BLaER1 (cell line): ENCODE data around the gene JAK1.

Experiments
- H3K27ac ChIP-seq: shearing (Covaris generic); formaldehyde crosslinking; 2 replicates; pipeline ENCODE4 v1.8.1; 2022
- H3K27me3 ChIP-seq: shearing (Covaris generic); formaldehyde crosslinking; 2 replicates; pipeline ENCODE4 v1.8.1; 2022
- H3K36me3 ChIP-seq: shearing (Covaris generic); formaldehyde crosslinking; 2 replicates; pipeline ENCODE4 v1.8.1; 2022
- H3K4me1 ChIP-seq: shearing (Covaris generic); formaldehyde crosslinking; 2 replicates; pipeline ENCODE4 v1.8.1; 2022
- H3K4me2 ChIP-seq: shearing (Covaris generic); formaldehyde crosslinking; 2 replicates; pipeline ENCODE4 v1.8.1; 2022
- H3K4me3 ChIP-seq: shearing (Covaris generic); formaldehyde crosslinking; 2 replicates; pipeline ENCODE4 v1.8.1; 2022
- H3K9ac ChIP-seq: shearing (Covaris generic); formaldehyde crosslinking; 2 replicates; pipeline ENCODE4 v1.8.1; 2022
- H3K9me3 ChIP-seq: shearing (Covaris generic); formaldehyde crosslinking; 2 replicates; pipeline ENCODE4 v1.8.1; 2022
- H4K20me1 ChIP-seq: shearing (Covaris generic); formaldehyde crosslinking; 2 replicates; pipeline ENCODE4 v1.8.1; 2022
- Cebpa-rat ChIP-seq: shearing (Covaris generic); IDR thresholded peaks from 2 replicates; pipeline ENCODE4 v1.8.1; 2022

Gene JAK1

DNA sequence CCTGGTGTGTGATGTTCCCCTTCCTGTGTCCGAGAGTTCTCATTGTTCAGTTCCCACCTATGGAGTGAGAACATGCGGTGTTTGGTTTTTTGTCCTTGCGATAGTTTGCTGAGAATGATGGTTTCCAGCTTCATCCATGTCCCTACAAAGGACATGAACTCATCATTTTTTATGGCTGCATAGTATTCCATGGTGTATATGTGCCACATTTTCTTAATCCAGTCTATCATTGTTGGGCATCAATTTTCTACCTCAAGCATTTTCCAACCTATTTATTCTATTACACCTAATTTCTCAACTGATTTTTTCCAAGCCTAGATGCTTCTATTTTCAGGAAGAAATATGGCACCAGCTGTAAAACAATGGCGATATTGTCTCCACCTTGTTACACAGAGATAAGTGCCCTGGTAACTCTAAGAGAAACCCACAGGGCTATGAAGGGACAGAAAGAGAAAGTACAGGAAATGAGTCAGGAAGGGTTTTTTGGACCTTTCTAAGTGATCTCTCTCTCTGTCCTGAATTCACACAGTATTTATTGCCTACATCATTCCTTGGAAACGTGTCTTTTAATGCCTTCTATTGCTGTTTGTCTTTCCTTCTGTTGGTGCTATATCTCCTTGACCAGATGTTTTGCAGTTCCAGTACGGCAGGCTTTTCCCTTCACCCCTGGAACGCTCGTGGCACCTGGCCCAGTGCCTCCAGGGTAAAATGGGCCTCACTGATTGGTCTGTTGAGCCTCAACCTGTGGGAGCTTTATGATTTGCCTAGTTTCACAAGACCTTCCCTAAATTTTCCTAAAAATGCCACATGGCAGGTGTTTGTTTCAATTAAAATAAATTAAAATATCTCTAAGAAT, 14.6 kb upstream of the JAK1 start:
- H3K4me1 ChIP-seq: peaks cover 20% of the 10 kb centered on the region
- H3K36me3 ChIP-seq: no peaks in the 10 kb centered on the region
- no peaks in the 10 kb centered on the region for H3K27me3 ChIP-seq
- H3K4me3 ChIP-seq: no peak overlapping the region
- no peak overlapping the region for H3K4me2 ChIP-seq
- H3K9me3 ChIP-seq: no peaks in the 10 kb centered on the region
- TF ChIP-seq Cebpa-rat: no peak
- no peak overlapping the region for H3K27ac ChIP-seq
- no peak overlapping the region for H3K9ac ChIP-seq
- H4K20me1 ChIP-seq: no peaks in the 10 kb centered on the region

DNA sequence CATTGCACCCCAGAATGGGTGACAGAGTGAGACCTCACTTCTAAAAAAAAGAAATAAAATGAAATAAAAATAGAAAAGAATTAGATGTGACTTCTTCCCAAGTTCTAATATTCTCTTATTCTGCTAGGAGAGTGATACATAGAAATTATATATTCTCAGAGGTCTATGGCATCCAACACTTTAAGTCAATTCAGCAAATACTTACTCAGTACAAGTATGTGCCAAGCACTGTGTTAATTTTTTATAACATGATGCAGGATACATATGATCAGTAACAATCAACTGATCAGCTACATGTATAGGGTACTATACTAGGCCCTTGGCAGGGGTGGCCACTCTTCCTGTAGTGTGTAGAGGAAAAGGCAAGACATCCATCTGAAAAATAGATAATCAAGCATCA, 13.0 kb upstream of the JAK1 start:
- Histone ChIP-seq H3K9me3 (no peaks in the 10 kb centered on the region), H3K27ac (no peak overlapping the region), H4K20me1 (no peaks in the 10 kb centered on the region), H3K4me3 (no peak overlapping the region), H3K9ac (no peak overlapping the region), H3K36me3 (no peaks in the 10 kb centered on the region), H3K4me1 (peaks cover 14% of the 10 kb centered on the region), H3K4me2 (no peak overlapping the region), H3K27me3 (no peaks in the 10 kb centered on the region)
- TF ChIP-seq Cebpa-rat: no peak

DNA sequence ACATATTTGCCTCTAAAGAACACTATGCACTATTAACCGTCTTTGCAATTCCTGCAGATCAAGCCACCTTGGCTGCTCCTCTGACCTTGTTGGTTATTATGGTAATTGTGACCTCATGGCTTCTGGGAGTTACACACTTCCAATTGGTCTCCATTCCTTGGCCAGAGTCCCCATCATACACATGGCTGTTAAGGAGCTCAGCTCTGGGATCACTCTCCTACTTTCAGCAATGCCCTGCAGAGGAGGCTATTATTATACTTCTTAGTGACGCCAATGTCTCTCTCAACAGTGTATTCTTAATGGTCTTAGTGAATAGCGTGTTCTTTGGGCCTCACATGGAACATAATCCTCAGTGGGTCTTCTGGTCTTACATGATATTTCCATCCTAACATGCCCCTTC, 10.0 kb upstream of the JAK1 start:
- Histone ChIP-seq H3K36me3 (no peaks in the 10 kb centered on the region), H3K27ac (no peak overlapping the region), H3K4me3 (no peak overlapping the region), H3K27me3 (no peaks in the 10 kb centered on the region), H3K9ac (no peak overlapping the region), H4K20me1 (no peaks in the 10 kb centered on the region), H3K4me1 (no peaks in the 10 kb centered on the region), H3K4me2 (no peak overlapping the region), H3K9me3 (no peaks in the 10 kb centered on the region)
- no peak for TF ChIP-seq Cebpa-rat

DNA sequence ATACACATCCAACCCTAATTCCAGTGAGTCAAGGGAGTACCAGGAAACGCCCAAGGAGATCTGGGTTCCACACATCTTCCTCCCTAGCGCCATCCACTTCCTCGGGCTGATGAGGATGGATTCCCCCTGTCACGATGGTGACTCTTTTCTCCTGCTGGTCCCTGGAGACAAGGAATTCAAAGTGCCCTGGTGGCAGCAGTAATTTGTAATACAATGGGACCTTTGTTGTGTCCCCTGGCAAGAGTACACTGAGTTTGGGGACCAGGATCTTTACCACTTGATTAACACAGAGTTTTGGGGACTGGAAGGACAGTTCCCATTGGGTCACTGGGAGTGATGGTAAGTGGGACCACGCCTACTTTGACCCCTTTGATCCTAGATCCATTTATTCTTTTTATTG, 9.4 kb upstream of the JAK1 start:
- Histone ChIP-seq H3K36me3 (no peaks in the 10 kb centered on the region), H3K27me3 (no peaks in the 10 kb centered on the region), H3K4me3 (no peak overlapping the region), H4K20me1 (no peaks in the 10 kb centered on the region), H3K9ac (no peak overlapping the region), H3K4me2 (no peak overlapping the region), H3K9me3 (no peaks in the 10 kb centered on the region), H3K27ac (no peak overlapping the region), H3K4me1 (no peaks in the 10 kb centered on the region)
- TF ChIP-seq Cebpa-rat: no peak

DNA sequence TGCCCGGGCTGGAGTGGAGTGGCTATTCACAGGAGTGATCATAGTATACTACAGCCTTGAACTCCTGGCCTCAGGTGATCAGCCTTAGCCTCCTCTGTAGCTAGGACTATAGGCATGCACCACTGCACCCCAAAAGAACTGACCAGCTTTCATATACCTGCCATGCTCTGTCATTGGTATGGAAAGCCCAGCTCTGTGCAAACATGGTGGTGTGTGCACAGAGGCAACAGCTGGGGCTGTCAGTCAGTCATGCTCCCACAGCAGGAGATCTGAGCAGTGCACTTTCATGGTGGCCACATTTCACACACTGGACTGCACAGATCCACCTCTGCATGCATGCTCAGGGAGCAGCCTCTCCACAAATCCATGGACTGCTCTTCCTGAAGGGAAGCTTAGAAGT, 8.8 kb upstream of the JAK1 start:
- no peak for TF ChIP-seq Cebpa-rat
- Histone ChIP-seq H3K27ac (no peak overlapping the region), H3K9ac (no peak overlapping the region), H3K27me3 (no peaks in the 10 kb centered on the region), H4K20me1 (no peaks in the 10 kb centered on the region), H3K9me3 (no peaks in the 10 kb centered on the region), H3K4me2 (no peak overlapping the region), H3K4me3 (no peak overlapping the region), H3K36me3 (no peaks in the 10 kb centered on the region), H3K4me1 (no peaks in the 10 kb centered on the region)

DNA sequence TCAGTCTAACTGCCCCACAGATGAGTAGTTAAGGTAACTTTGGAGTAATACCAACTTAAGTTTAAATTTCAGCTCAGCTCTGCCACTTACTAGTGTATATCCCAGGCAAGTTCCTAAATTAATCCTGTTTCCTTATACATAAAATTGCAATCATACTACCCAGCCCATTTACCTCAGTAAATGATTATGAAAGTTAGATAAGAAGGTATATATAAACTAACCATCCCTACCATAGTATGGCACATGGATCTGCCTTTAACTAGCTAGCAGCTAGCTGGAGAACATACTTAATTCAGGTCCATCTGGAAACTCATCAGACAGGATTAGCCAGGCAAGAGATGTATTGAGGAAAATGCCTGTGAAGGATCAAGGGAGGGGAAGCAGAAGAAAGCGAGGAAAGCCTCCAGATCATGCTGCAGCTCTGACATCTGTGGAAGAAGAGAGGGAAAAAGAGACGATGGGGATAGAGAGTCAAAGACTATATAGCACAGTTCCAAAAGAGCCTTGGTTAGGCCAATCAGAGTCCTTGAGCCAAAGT, 8.0 kb upstream of the JAK1 start:
- H4K20me1 ChIP-seq: no peaks in the 10 kb centered on the region
- no peak overlapping the region for H3K4me2 ChIP-seq
- H3K4me3 ChIP-seq: no peak overlapping the region
- H3K36me3 ChIP-seq: no peaks in the 10 kb centered on the region
- TF ChIP-seq Cebpa-rat: no peak
- no peak overlapping the region for H3K9ac ChIP-seq
- H3K9me3 ChIP-seq: no peaks in the 10 kb centered on the region
- H3K27me3 ChIP-seq: no peaks in the 10 kb centered on the region
- H3K27ac ChIP-seq: no peak overlapping the region
- peaks cover 3% of the 10 kb centered on the region for H3K4me1 ChIP-seq

DNA sequence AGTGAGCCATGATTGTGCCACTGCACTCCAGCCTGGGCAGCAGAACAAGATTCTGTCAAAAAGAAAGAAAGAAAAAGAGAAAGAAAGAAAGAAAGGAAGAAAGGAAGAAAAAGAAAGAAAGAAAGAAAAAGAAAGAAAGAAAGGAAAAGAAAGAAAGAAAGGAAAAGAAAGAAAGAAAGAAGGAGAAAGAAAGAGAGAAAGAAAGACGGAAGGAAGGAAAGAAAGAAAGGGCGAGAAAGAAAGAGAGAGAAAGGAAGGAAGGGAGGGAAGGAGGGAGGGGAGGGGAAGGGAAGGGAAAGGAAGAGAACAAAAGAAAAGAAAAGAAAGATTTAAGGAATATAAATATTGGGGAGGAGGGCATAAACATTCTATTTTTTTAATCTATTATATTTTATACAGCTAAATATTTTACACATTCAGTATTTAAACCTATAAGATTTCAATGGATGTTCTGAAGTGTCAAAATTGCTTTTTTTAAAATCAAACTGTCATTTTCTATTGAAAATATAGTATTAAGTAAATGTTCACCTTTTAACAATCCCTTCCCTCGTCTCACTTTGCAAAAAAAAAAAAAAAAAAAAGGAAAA, 6.8 kb upstream of the JAK1 start:
- no peak for TF ChIP-seq Cebpa-rat
- no peaks in the 10 kb centered on the region for H3K27me3 ChIP-seq

DNA sequence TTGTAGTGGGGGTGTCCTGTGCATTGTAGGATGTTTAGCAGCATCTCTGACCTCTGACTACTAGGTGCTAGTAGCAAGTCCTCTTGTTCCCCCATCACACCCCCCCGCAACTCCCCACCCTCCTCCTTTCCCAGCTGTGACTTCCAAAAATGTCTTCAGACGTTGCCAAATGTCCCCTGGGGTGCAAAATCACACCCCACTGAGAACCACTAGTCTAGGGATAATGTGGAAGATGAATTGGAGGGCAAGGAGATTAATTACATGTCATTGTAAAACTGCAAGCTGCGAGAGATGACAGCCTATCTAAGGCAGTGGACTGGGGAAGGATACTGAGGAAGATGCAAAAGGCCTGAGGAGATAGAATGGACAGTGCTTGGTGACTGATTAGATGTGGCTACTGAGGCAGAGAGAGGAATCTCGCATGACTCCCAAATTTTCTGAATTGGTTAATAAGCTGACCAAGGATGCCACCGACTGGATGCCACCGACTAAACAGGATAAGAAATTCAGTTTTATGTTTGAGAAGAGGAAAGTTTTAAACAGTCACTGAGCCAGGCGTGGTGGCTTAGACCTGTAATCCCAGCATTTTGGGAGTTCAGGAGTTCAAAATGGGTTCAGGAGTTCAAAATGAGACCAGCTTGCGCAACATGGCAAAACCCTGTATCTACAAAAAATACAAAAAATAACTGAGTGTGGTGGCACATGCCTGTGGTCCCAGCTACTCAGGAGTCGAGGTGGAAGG, 3.1 kb upstream of the JAK1 start:
- Histone ChIP-seq H3K4me2 (peak overlapping the region; percentile 24), H3K4me3 (no peak overlapping the region), H3K9me3 (no peaks in the 10 kb centered on the region), H4K20me1 (peaks cover 17% of the 10 kb centered on the region), H3K36me3 (no peaks in the 10 kb centered on the region), H3K27ac (no peak overlapping the region), H3K4me1 (peaks cover 34% of the 10 kb centered on the region), H3K9ac (no peak overlapping the region), H3K27me3 (no peaks in the 10 kb centered on the region)
- TF ChIP-seq Cebpa-rat: peak; percentile 52; the same call in 1 of the 2 replicates

More for the DNA sequence above, 6.8 kb upstream of the JAK1 start:
- Histone ChIP-seq H3K9ac (no peak overlapping the region), H3K36me3 (no peaks in the 10 kb centered on the region), H3K9me3 (no peaks in the 10 kb centered on the region), H3K27ac (no peak overlapping the region), H4K20me1 (no peaks in the 10 kb centered on the region), H3K4me2 (no peak overlapping the region), H3K4me3 (no peak overlapping the region), H3K4me1 (peaks cover 11% of the 10 kb centered on the region)

DNA sequence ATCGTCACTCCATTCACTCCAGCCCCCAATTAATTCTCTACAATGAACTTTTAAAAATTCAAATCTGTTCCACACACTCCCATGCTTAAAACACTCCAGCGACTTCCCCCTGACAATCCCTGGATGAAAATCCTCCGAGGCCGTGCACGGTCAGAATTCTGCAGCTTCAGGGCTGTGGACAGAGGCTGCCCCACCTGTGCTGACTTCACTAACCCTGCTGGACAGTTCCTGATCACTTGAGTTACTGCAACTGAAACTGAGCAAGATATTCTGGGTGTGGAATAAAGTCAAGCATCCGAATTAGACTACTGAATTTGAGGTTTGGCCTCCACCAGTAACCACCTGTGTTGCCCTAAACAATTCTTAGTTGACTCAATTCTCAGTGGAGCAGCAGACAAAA, 1.0 kb upstream of the JAK1 start:
- H3K4me1 ChIP-seq: peaks cover 55% of the 10 kb centered on the region
- no peak overlapping the region for H3K9ac ChIP-seq
- H3K27ac ChIP-seq: no peak overlapping the region
- H3K9me3 ChIP-seq: no peaks in the 10 kb centered on the region
- H3K36me3 ChIP-seq: no peaks in the 10 kb centered on the region
- H3K27me3 ChIP-seq: no peaks in the 10 kb centered on the region
- no peak for TF ChIP-seq Cebpa-rat
- H4K20me1 ChIP-seq: peaks cover 38% of the 10 kb centered on the region
- peak overlapping the region; percentile 91 for H3K4me2 ChIP-seq
- no peak overlapping the region for H3K4me3 ChIP-seq
